ENCODE measurements around the gene LAMB3. TPM values are rescaled to one million over a fixed set of nuclear protein-coding genes. Genes with fewer than 3 reads are reported as not detected.

LAMB3 gene
- total RNA-seq, 1 donor from 2014 or later: not detected

DNA sequence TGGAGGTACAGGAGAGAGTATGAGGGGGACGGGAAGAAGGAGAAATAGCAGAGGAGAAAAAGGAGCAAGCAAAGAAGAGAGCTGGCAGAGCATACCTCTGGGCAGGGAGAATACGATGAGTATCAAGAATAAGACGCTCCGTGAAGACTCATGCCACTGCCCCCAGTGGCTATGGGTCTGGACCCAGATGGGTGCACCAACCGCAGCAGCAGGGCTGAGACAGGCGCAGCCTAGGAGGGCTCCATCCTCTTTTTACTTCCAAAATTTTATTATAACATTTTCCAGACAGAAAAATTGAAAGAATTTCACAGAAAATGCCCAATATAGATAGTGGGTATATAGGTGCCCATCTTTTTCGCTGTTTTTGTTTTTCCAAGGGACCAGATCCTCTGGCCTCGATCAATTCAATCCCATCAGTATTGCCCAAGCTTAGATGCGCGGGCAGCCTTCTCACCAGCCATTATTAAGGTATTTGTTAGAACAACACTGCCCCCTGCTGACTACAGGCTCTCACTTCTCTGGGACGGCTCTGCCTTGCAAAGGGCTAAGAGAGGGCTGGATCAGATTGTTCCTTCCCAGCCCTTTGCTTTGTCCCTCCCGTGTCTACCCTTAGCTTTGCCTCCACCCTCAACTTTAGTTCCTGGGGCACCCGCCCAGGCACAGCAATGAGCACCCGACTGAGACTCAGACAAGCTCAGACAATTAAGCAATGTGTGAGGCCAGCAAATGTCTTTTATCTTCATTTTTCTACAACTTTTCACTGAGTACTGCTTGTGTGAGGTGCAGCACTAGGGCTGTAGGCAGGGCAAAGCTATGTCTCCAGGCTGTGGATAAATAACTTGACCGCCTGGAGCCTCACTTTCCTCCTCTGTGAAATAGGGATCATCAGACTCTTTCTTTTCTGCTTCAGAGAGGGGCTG is 86.2 kb downstream of the LAMB3 start:
- peaks cover 26% of the 10 kb centered on the region for H3K27me3 ChIP-seq
- Mint-ChIP-seq H3K36me3 (no peaks in the 10 kb centered on the region), H3K4me3 (no peak overlapping the region), H3K9me3 (no peaks in the 10 kb centered on the region), H3K27ac (no peak overlapping the region), H3K27me3 (ENCODE audit: insufficient read depth, low read depth) (peaks cover 12% of the 10 kb centered on the region), H3K4me1 (peaks cover 16% of the 10 kb centered on the region)
- H2AFZ ChIP-seq (replicated peaks): peak overlapping the region; percentile 84
- no peak overlapping the region for H3K4me2 ChIP-seq
- no peak overlapping the region for H3K4me3 ChIP-seq
- peak; percentile 95 for DNase-seq (ENCODE audit: low spot score)
- peaks cover 10% of the 10 kb centered on the region for H3K4me1 ChIP-seq
- H4K20me1 ChIP-seq (ENCODE audit: low read depth): no peaks in the 10 kb centered on the region
- no peak overlapping the region for H3K27ac ChIP-seq
- no peaks in the 10 kb centered on the region for H3K36me3 ChIP-seq
- no peaks in the 10 kb centered on the region for H3F3A ChIP-seq (ENCODE audit: low read depth)
- no peaks in the 10 kb centered on the region for H3K9me3 ChIP-seq (ENCODE audit: low read depth)
- no peak overlapping the region for H3K9ac ChIP-seq
- peak; percentile 81 for TF ChIP-seq CTCF (IDR thresholded peaks at IDR 0.05)
- no peak for TF ChIP-seq EZH2phosphoT487 (IDR thresholded peaks at IDR 0.05)
- no peak for TF ChIP-seq EZH2 (IDR thresholded peaks at IDR 0.05)
- H3K79me2 ChIP-seq (ENCODE audit: low read depth): no peaks in the 10 kb centered on the region

Small RNA genes lying within 50 kb of the gene (microRNA-seq; reads per million reads assigned to microRNA genes)
- not detected for gene MIR4260

Other genes starting within 250 kb of the LAMB3 start
- gene CAMK1G, start 68.7 kb downstream of the LAMB3 start, total RNA-seq (ENCODE audit: low replicate concordance): 3.6 and 4.3 TPM in 2 replicates
- 0.93 TPM in 1 of 2 replicates, not detected in the other for gene G0S2, start 23.0 kb upstream of the LAMB3 start, total RNA-seq (ENCODE audit: low replicate concordance)
- not detected in 2 replicates for gene HSD11B1, start 52.4 kb upstream of the LAMB3 start, total RNA-seq (ENCODE audit: low replicate concordance)
- gene TRAF3IP3, start 103.6 kb upstream of the LAMB3 start, total RNA-seq (ENCODE audit: low replicate concordance): not detected in 2 replicates
- 6.9 and 7.7 TPM in 2 replicates for gene C1orf74, start 132.1 kb upstream of the LAMB3 start, total RNA-seq (ENCODE audit: low replicate concordance)
- gene IRF6, start 153.7 kb upstream of the LAMB3 start, total RNA-seq (ENCODE audit: low replicate concordance): 0.34 and 3.3 TPM in 2 replicates
- gene UTP25, start 175.5 kb upstream of the LAMB3 start, total RNA-seq (ENCODE audit: low replicate concordance): 5.9 and 6.4 TPM in 2 replicates